HepG2 (cell line): ENCODE results near the gene NECAB2. TPM values are rescaled to one million over a fixed set of nuclear protein-coding genes. Genes with fewer than 3 reads are reported as not detected.
A peak's percentile ranks its signal among the peaks of the same experiment; 100 is the strongest.

ENCODE experiments used
- ATAC-seq: fragments of 200-7000 bp; cut with Tn5 transposase; 3 replicates; pipeline ENCODE4 v1.9.1; 2020; ENCODE audit warnings: mild to moderate bottlenecking, moderate library complexity
- BruUV-seq: library from RNA; stranded (reverse); fragments of 400-500 nt; replicated peaks from 2 replicates; lab custom pipeline; 2021; lab: Mats Ljungman, UMichigan
- CTCF ChIA-PET: fragments of 300-600 bp; formaldehyde crosslinking; extraction: SDS; loops from one replicate; lab custom pipeline; 2021; ENCODE audit warnings: low total read pairs, inconsistent platforms, low intra/inter-chr PET ratio; lab: Yijun Ruan, JAX
- POLR2A ChIA-PET: fragments of 350-600 bp; sonication (Branson Sonifier 250); formaldehyde crosslinking; loops from one replicate; lab custom pipeline; 2020; ENCODE audit warnings: antibody characterized with exemption, inconsistent platforms; lab: Yijun Ruan, JAX
- DNase-seq: peaks from one replicate; pipeline ENCODE4 v3.0.0-alpha.2; 2015; ENCODE audit warnings: low spot score
- FAIRE-seq: peaks from 3 replicates; lab custom pipeline; 2011; peaks lifted over from hg19 to GRCh38; lab: Jason Lieb, UNC
- H2AFZ ChIP-seq: one replicate; pipeline ENCODE4 v1.6.1; 2011; ENCODE audit warnings: low read length, inconsistent platforms
- H3K27ac ChIP-seq: fragments of 300-600 bp; 3 replicates; pipeline ENCODE4 v1.8.0; 2011; ENCODE audit warnings: mixed run types, mild to moderate bottlenecking, mixed read lengths, low read length, inconsistent platforms; ENCODE audit not compliant: insufficient read depth; ENCODE audit errors: extremely low read length
- H3K27me3 ChIP-seq, 2 experiments: fragments of 200-600 bp in 1 of 2; 2 replicates in 1 of 2; 3 replicates in 1 of 2; pipeline versions ENCODE4 v1.6.0 to v1.8.0; 2011; ENCODE audit warnings: low read length in 2 of 2, mild to moderate bottlenecking in 2 of 2, moderate library complexity in 2 of 2, inconsistent platforms in 1 of 2; ENCODE audit not compliant: insufficient read depth in 2 of 2, control insufficient read depth in 1 of 2
- H3K36me3 ChIP-seq, 2 experiments: fragments of 200-600 bp in 1 of 2; replicated peaks in 1 of 2; 2 replicates in 1 of 2; 3 replicates in 1 of 2; pipeline versions ENCODE4 v1.5.1 to v1.8.0; 2011; ENCODE audit warnings: low read length in 2 of 2, inconsistent platforms in 1 of 2; ENCODE audit not compliant: insufficient read depth in 2 of 2, control insufficient read depth in 1 of 2
- H3K4me1 ChIP-seq: 2 replicates; pipeline ENCODE4 v1.5.1; 2012; ENCODE audit warnings: low read length, inconsistent platforms; ENCODE audit not compliant: insufficient read depth
- H3K4me2 ChIP-seq: 2 replicates; pipeline ENCODE4 v1.6.0; 2011; ENCODE audit warnings: low read depth, low read length, inconsistent platforms
- H3K4me3 ChIP-seq, 3 experiments: fragments of 200-600 bp in 1 of 3; sonication (generic), shearing (Covaris generic) in 1 of 3; replicated peaks in 1 of 3; 2 replicates each; pipeline ENCODE4 v1.5.1; 2011 to 2016; ENCODE audit warnings: low read length in 3 of 3, inconsistent platforms in 2 of 3, low read depth in 2 of 3, mild to moderate bottlenecking in 2 of 3, control low read depth in 1 of 3, mixed read lengths in 1 of 3; ENCODE audit not compliant: insufficient read depth in 1 of 3
- H3K79me2 ChIP-seq: one replicate; pipeline ENCODE4 v1.6.1; 2011; ENCODE audit warnings: low read length, inconsistent platforms; ENCODE audit not compliant: insufficient read depth
- H3K9ac ChIP-seq: 2 replicates; pipeline ENCODE4 v1.6.0; 2011; ENCODE audit warnings: mild to moderate bottlenecking, low read depth, low read length, inconsistent platforms; ENCODE audit not compliant: insufficient read depth
- H3K9me3 ChIP-seq: 2 replicates; pipeline ENCODE4 v1.5.1; 2012; ENCODE audit warnings: mild to moderate bottlenecking, low read length
- H4K20me1 ChIP-seq: 2 replicates; pipeline ENCODE4 v1.6.0; 2011; ENCODE audit warnings: inconsistent platforms, mild to moderate bottlenecking, low read length, moderate library complexity; ENCODE audit not compliant: insufficient read depth
- CEBPB ChIP-seq: IDR thresholded peaks from 2 replicates; pipeline ENCODE4 v1.6.1; 2011; ENCODE audit warnings: low read depth, low read length, improper control_type of control experiment, borderline replicate concordance
- CEBPG ChIP-seq: IDR thresholded peaks from 2 replicates; pipeline ENCODE4 v1.6.1; 2016
- CTCF ChIP-seq: sonication (generic); formaldehyde crosslinking; IDR thresholded peaks from 2 replicates; pipeline ENCODE4 v1.5.0; 2020; ENCODE audit warnings: mild to moderate bottlenecking, missing genetic modification reagents, moderate library complexity
- DRAP1 ChIP-seq: IDR thresholded peaks from 2 replicates; pipeline ENCODE4 v1.6.1; 2016; ENCODE audit warnings: missing genetic modification reagents, missing compliant biosample characterization
- FOXA1 ChIP-seq, 2 experiments: fragments of 450-650 bp in 1 of 2; sonication (generic) in 1 of 2; formaldehyde crosslinking in 1 of 2; IDR thresholded peaks; 2 replicates each; pipeline versions ENCODE4 v1.4.0 to v1.6.1; 2016 to 2020; ENCODE audit warnings: missing genetic modification reagents in 1 of 2
- IKZF1 ChIP-seq: fragments of 450-650 bp; IDR thresholded peaks from 2 replicates; pipeline ENCODE4 v1.7.1; 2016
- MYC ChIP-seq: sonication (generic); formaldehyde crosslinking; IDR thresholded peaks from 2 replicates; pipeline ENCODE4 v1.9.0; 2021; ENCODE audit warnings: missing genetic modification reagents, borderline replicate concordance
- SAFB2 ChIP-seq: sonication (generic); formaldehyde crosslinking; IDR thresholded peaks from 2 replicates; pipeline ENCODE4 v1.5.1; 2020; ENCODE audit warnings: missing genetic modification reagents, low read depth, mild to moderate bottlenecking, borderline replicate concordance
- SALL2 ChIP-seq: sonication (generic); formaldehyde crosslinking; IDR thresholded peaks from 2 replicates; pipeline ENCODE4 v1.8.1; 2023; ENCODE audit warnings: mild to moderate bottlenecking, missing genetic modification reagents, inconsistent platforms
- TEAD3 ChIP-seq: optimal IDR thresholded peaks from 2 replicates; pipeline ENCODE3; 2016; ENCODE audit warnings: borderline replicate concordance
- THYN1 ChIP-seq: sonication (generic); formaldehyde crosslinking; IDR thresholded peaks from 2 replicates; pipeline ENCODE4 v1.8.1; 2023; ENCODE audit warnings: low read depth, mild to moderate bottlenecking, moderate library complexity, missing genetic modification reagents, borderline replicate concordance
- ZNF687 ChIP-seq: sonication (generic); formaldehyde crosslinking; IDR thresholded peaks from 2 replicates; pipeline ENCODE4 v1.5.1; 2020; ENCODE audit warnings: mild to moderate bottlenecking, missing genetic modification reagents, moderate library complexity
- WGBS: methylation state at CpG from one replicate; pipeline ENCODE4 v1.1.6; 2017; ENCODE audit warnings: low lambda C conversion rate; 5-methylcytosine and 5-hydroxymethylcytosine counted together
- in situ Hi-C: cut with HindIII; loops from 2 replicates; pipeline ENCODE4 v1.10.0; 2017; ENCODE audit warnings: low pct_unique_long_range_greater_than_20kb; ENCODE audit not compliant: extremely low pct_ligation_motif_present
- intact Hi-C: fragments of 100-400 bp; cut with micrococcal nuclease; formaldehyde crosslinking; loops from one replicate; pipeline ENCODE4 v1.10.0; 2022; ENCODE audit not compliant: unreplicated experiment
- polyA plus RNA-seq, 8 experiments: library from polyadenylated mRNA; depleted of rRNA in 3 of 8; stranded (reverse) in 7 of 8; unstranded in 1 of 8; fragments of >200 nt; fragmentation: Illumina TruSeq in 4 of 8; extraction: Trizol in 4 of 8; gene quantifications; 2 replicates each; pipeline versions ENCODE4 v1.2.1 to v1.2.3, GENCODE V29; 2011 to 2016; ENCODE audit warnings: low read depth in 4 of 8, missing spikeins in 1 of 8, mixed read lengths in 1 of 8; ENCODE audit not compliant: insufficient read depth in 1 of 8
- total RNA-seq, 5 experiments: library from RNA; depleted of rRNA; stranded (reverse); fragments of >200 nt; fragmentation: Illumina TruSeq; extraction: Trizol; gene quantifications; 2 replicates each; pipeline ENCODE4 v1.2.3, GENCODE V29; 2016; ENCODE audit warnings: low read depth in 1 of 5

NECAB2 gene
- total and polyA plus RNA-seq, 2 of the 13 experiments (the other 11 are each of a cell fraction or from before 2014, with no cell fraction given) = 0.21 to 0.49 TPM

- FAIRE-seq = no peak
- intact Hi-C loops = no loop called here
Measured at GRCh38 chr16:84009282-84009681, 41.2 kb downstream of the NECAB2 start.

GRCh38 chr16:84013787-84014569 lies 45.9 kb downstream of the NECAB2 start:
- Histone ChIP-seq H3K27me3 (peaks cover 0 to 13% of the 10 kb centered on the region in 2 experiments; a peak in 2 of 5 replicates), H3K4me3 (peak overlapping the region in 1 of 3 experiments; percentile 6; a peak in 1 of 6 replicates), H3K9me3 (peaks cover 11% of the 10 kb centered on the region), H3K4me1 (peaks cover 8% of the 10 kb centered on the region; the same call in 1 of the 2 replicates), H3K9ac (no peak overlapping the region), H3K27ac (no peak overlapping the region), H2AFZ (no peak overlapping the region), H3K4me2 (peak overlapping the region; percentile 15; the same call in 1 of the 2 replicates), H3K36me3 (no peaks in the 10 kb centered on the region), H4K20me1 (no peaks in the 10 kb centered on the region), H3K79me2 (no peaks in the 10 kb centered on the region)
- in situ Hi-C loops = no loop called here
- ChIA-PET POLR2A (interaction anchor here (0.6 to 1.4 kb wide), 9 partner anchors 19 to 774 kb away, joined by 3 to 15 read pairs (median 4); partner anchors contain the start of genes MBTPS1 and OSGIN1), CTCF (no interaction called here)
- FAIRE-seq = peak; percentile 89
- WGBS = 10% methylated on average over 10 of the region's 14 CpGs
- intact Hi-C loops = no loop called here
- BruUV-seq = no TSS peak
- peak; percentile 92 for ATAC-seq
- DNase-seq = peak; percentile 94
- TF ChIP-seq CTCF (peak; percentile 16; the same call in 1 of the 2 replicates), FOXA1 (IDR thresholded peaks at IDR 0.05) (no peak), FOXA1 (CRISPR knock-in tag; IDR thresholded peaks at IDR 0.05) (no peak), ZNF687 (CRISPR knock-in tag) (peak; percentile 22; the same call in 1 of the 2 replicates), DRAP1 (CRISPR knock-in tag) (peak; percentile 58; the same call in 1 of the 2 replicates), SALL2 (CRISPR knock-in tag) (no peak), TEAD3 (CRISPR knock-in tag) (peak; percentile 12), MYC (CRISPR knock-in tag) (peak; percentile 26; the same call in 1 of the 2 replicates)

More at GRCh38 chr16:84009282-84009681, 41.2 kb downstream of the NECAB2 start:
- Histone ChIP-seq H3K79me2 (no peaks in the 10 kb centered on the region), H4K20me1 (no peaks in the 10 kb centered on the region), H2AFZ (no peak overlapping the region), H3K9me3 (peaks cover 5% of the 10 kb centered on the region), H3K27me3 (peaks cover 2 to 29% of the 10 kb centered on the region in 2 experiments; a peak in 4 of 5 replicates), H3K36me3 (no peaks in the 10 kb centered on the region), H3K4me1 (peaks cover 3% of the 10 kb centered on the region; the same call in 1 of the 2 replicates), H3K27ac (no peak overlapping the region), H3K4me2 (no peak overlapping the region), H3K9ac (no peak overlapping the region), H3K4me3 (no peak overlapping the region)
- TF ChIP-seq CEBPG (0 out of 2 replicates have a peak, but pooled peaks have one; percentile 29), CEBPB (peak; percentile 61; the same call in 1 of the 2 replicates), THYN1 (no peak), IKZF1 (no peak), SAFB2 (no peak)
- ChIA-PET CTCF (no interaction called here), POLR2A (no interaction called here)
- ATAC-seq = no peak
- in situ Hi-C loops = no loop called here
- BruUV-seq = no TSS peak
- DNase-seq = no peak
- WGBS = 6% methylated on average over 6 of the region's 6 CpGs
